DOHH2 (cell line): ENCODE results near the gene SMC4.

Experiments
- H3F3A ChIP-seq: fragments of 200-600 bp; sonication (generic), shearing (Covaris generic); 2 replicates; pipeline ENCODE4 v1.6.0; 2016; ENCODE audit warnings: antibody characterized with exemption, mild to moderate bottlenecking; ENCODE audit not compliant: control insufficient read depth, insufficient read depth
- H3K27ac ChIP-seq: fragments of 200-600 bp; sonication (generic); 2 replicates; pipeline ENCODE4 v1.5.1; 2014; ENCODE audit warnings: low read depth, mild to moderate bottlenecking, low read length, moderate library complexity
- H3K27me3 ChIP-seq: fragments of 200-600 bp; sonication (generic); 2 replicates; pipeline ENCODE4 v1.6.1; 2014; ENCODE audit warnings: mild to moderate bottlenecking, low read length, mixed read lengths; ENCODE audit not compliant: control insufficient read depth
- H3K36me3 ChIP-seq: fragments of 200-600 bp; sonication (generic); 2 replicates; pipeline ENCODE4 v1.6.1; 2014; ENCODE audit warnings: mild to moderate bottlenecking, low read length, moderate library complexity, mixed read lengths; ENCODE audit not compliant: control insufficient read depth
- H3K4me1 ChIP-seq: fragments of 200-600 bp; sonication (generic); 2 replicates; pipeline ENCODE4 v1.6.1; 2014; ENCODE audit warnings: mild to moderate bottlenecking, low read length, mixed read lengths; ENCODE audit not compliant: control insufficient read depth
- H3K4me2 ChIP-seq: fragments of 200-600 bp; sonication (generic); 2 replicates; pipeline ENCODE4 v1.6.0; 2014; ENCODE audit warnings: mild to moderate bottlenecking, low read length, moderate library complexity
- H3K4me3 ChIP-seq: fragments of 200-600 bp; sonication (generic); 2 replicates; pipeline ENCODE4 v1.5.1; 2014; ENCODE audit warnings: mild to moderate bottlenecking, low read length, mixed read lengths
- H3K79me2 ChIP-seq: fragments of 200-600 bp; sonication (generic); 2 replicates; pipeline ENCODE4 v1.6.1; 2014; ENCODE audit warnings: mild to moderate bottlenecking, low read length, mixed read lengths; ENCODE audit not compliant: control insufficient read depth
- H3K9me2 ChIP-seq: fragments of 200-600 bp; sonication (generic); replicated peaks from 2 replicates; pipeline ENCODE4 v1.6.1; 2014; ENCODE audit warnings: mild to moderate bottlenecking, low read length, mixed read lengths; ENCODE audit not compliant: control insufficient read depth
- H3K9me3 ChIP-seq: fragments of 200-600 bp; sonication (generic); 2 replicates; pipeline ENCODE4 v1.6.1; 2014; ENCODE audit warnings: antibody characterized with exemption, low read length, mixed read lengths; ENCODE audit not compliant: control insufficient read depth, insufficient read depth
- H4K20me1 ChIP-seq: fragments of 200-600 bp; sonication (generic); 2 replicates; pipeline ENCODE4 v1.6.0; 2014; ENCODE audit warnings: low read depth, mild to moderate bottlenecking, antibody characterized with exemption, low read length, moderate library complexity; ENCODE audit not compliant: control insufficient read depth, insufficient read depth
- EZH2phosphoT487 ChIP-seq: fragments of 200-600 bp; sonication (generic); IDR thresholded peaks from 2 replicates; pipeline ENCODE4 v1.6.1; 2017; ENCODE audit warnings: borderline replicate concordance, mild to moderate bottlenecking, antibody characterized with exemption, low read length, moderate library complexity, mixed read lengths
- TF ChIP-seq, protein P1 (sequence below): fragments of 200-600 bp; sonication (generic); IDR thresholded peaks from one replicate; pipeline ENCODE4 v1.5.1; 2014; ENCODE audit warnings: antibody characterized with exemption, mild to moderate bottlenecking, low read depth, low read length; ENCODE audit not compliant: poor library complexity, severe bottlenecking

Gene SMC4

DNA sequence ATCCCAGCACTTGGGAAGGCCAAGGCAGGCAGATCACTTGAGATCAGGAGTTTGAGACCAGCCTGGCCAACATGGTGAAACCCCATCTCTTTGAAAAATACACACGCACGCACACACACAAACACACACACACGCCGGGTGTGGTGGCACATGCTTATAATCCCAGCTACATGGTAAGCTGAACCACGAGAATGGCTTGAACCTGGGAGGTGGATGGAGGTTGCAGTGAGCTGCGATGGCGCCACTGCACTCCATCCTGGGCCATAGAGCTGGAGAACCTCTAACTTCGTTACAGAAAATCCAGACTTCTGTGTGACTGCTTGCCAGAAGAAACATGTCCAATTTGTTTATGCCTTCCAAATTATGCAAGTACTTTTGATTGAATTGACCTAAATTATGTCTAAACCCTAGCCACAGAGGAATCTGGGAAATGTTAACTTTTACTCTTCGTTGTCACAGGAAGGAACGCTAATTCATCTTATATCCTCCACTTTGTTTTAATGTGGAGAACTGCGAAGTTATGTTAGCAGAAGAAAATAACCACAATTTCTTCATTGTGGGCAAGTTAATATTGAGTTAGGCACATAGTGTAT is 28.5 kb downstream of the SMC4 start:
- Histone ChIP-seq H3K4me1 (no peaks in the 10 kb centered on the region), H3K4me2 (no peak overlapping the region), H3K27me3 (no peaks in the 10 kb centered on the region), H4K20me1 (no peaks in the 10 kb centered on the region; the same call in 1 of the 2 replicates), H3K36me3 (peaks cover 99% of the 10 kb centered on the region), H3K9me2 (no peaks in the 10 kb centered on the region), H3K4me3 (no peak overlapping the region), H3K27ac (no peak overlapping the region), H3K9me3 (no peaks in the 10 kb centered on the region), H3K79me2 (peaks cover 83% of the 10 kb centered on the region), H3F3A (peaks cover 86% of the 10 kb centered on the region)
- TF ChIP-seq, protein P1, sequence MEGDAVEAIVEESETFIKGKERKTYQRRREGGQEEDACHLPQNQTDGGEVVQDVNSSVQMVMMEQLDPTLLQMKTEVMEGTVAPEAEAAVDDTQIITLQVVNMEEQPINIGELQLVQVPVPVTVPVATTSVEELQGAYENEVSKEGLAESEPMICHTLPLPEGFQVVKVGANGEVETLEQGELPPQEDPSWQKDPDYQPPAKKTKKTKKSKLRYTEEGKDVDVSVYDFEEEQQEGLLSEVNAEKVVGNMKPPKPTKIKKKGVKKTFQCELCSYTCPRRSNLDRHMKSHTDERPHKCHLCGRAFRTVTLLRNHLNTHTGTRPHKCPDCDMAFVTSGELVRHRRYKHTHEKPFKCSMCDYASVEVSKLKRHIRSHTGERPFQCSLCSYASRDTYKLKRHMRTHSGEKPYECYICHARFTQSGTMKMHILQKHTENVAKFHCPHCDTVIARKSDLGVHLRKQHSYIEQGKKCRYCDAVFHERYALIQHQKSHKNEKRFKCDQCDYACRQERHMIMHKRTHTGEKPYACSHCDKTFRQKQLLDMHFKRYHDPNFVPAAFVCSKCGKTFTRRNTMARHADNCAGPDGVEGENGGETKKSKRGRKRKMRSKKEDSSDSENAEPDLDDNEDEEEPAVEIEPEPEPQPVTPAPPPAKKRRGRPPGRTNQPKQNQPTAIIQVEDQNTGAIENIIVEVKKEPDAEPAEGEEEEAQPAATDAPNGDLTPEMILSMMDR = no peak
- no peak for TF ChIP-seq EZH2phosphoT487

DNA sequence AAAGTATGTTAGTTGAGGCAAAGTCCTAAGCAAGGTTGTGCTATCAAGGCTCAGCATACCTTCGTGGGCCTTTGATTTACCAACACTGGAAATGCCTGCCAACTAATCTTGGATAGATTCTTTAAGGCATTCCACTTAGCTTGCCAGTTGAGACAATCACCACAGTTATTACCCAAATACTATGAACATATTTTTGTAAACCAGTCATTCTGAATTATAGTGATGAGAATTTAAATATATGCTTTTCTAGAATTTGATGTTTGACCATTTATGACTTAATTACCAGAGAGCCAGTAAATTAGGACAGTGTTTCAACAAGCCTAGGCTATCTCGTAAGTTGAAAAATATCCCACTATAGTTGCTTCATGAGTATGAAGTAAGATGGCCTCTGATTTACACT is 34.6 kb downstream of the SMC4 start:
- Histone ChIP-seq H3K36me3 (peaks cover 97% of the 10 kb centered on the region), H3K79me2 (peaks cover 87% of the 10 kb centered on the region)

DNA sequence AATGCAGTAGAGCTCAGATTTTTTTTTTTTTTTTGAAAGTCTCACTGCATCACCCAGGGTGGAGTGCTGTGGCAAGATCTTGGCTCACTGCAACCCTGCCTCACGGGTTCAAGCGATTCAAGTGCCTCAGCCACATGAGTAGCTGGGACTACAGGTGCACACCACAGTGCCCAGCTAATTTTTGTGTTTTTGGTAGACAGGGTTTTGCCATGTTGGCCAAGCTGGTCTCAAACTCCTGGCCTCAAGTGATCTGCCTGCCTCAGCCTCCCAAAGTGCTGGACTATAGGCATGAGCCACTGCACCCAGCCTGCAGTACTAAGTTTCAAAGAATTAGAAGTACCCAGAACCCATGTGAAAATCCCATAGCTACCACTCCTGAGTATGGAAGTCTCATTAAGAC is 35.6 kb downstream of the SMC4 start:
- Histone ChIP-seq H3K9me2 (no peaks in the 10 kb centered on the region), H3K36me3 (peaks cover 97% of the 10 kb centered on the region), H3K4me2 (no peak overlapping the region), H3K4me3 (no peak overlapping the region), H3F3A (peaks cover 94% of the 10 kb centered on the region), H3K9me3 (no peaks in the 10 kb centered on the region), H4K20me1 (peaks cover 7% of the 10 kb centered on the region; the same call in 1 of the 2 replicates), H3K4me1 (peaks cover 20% of the 10 kb centered on the region), H3K79me2 (peaks cover 95% of the 10 kb centered on the region), H3K27ac (no peak overlapping the region), H3K27me3 (no peaks in the 10 kb centered on the region)
- TF ChIP-seq, protein P1 = no peak
- no peak for TF ChIP-seq EZH2phosphoT487

More for the DNA sequence above, 34.6 kb downstream of the SMC4 start:
- Histone ChIP-seq H3K27ac (no peak overlapping the region), H3K9me3 (no peaks in the 10 kb centered on the region), H3K4me3 (no peak overlapping the region), H4K20me1 (peaks cover 7% of the 10 kb centered on the region; the same call in 1 of the 2 replicates), H3K27me3 (no peaks in the 10 kb centered on the region), H3K4me2 (no peak overlapping the region), H3F3A (peaks cover 93% of the 10 kb centered on the region), H3K4me1 (peaks cover 12% of the 10 kb centered on the region), H3K9me2 (no peaks in the 10 kb centered on the region)
- TF ChIP-seq EZH2phosphoT487 = no peak
- TF ChIP-seq, protein P1 = no peak

DNA sequence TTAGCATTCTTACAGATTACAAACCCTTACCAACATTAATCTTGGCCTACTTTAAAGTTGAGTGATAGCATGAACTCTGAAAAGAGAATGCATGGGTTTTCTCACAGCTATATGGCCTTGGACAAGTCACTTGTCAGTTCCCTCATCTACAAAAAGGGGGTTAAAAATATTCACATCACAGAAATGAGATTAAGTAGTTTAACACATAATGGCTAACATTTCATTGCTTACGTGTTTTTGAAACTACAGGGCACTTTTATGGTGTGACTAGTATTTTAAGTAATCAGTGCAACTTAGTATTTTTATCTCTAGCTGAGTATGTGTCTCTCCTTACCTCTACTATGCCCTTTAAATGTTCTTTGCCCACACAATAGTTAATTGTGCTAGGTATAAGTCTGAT is 36.3 kb downstream of the SMC4 start:
- Histone ChIP-seq H3F3A (peaks cover 91% of the 10 kb centered on the region), H4K20me1 (peaks cover 7% of the 10 kb centered on the region; the same call in 1 of the 2 replicates), H3K27ac (no peak overlapping the region), H3K4me1 (peaks cover 20% of the 10 kb centered on the region), H3K27me3 (no peaks in the 10 kb centered on the region), H3K9me3 (no peaks in the 10 kb centered on the region), H3K4me2 (peak overlapping the region; percentile 4; the same call in 1 of the 2 replicates), H3K4me3 (no peak overlapping the region), H3K9me2 (no peaks in the 10 kb centered on the region), H3K79me2 (peaks cover 98% of the 10 kb centered on the region), H3K36me3 (peaks cover 98% of the 10 kb centered on the region)
- TF ChIP-seq, protein P1 = no peak
- no peak for TF ChIP-seq EZH2phosphoT487
